HepG2 (cell line): ENCODE results near the gene CLEC19A. TPM values are rescaled to one million over a fixed set of nuclear protein-coding genes. Genes with fewer than 3 reads are reported as not detected.

Experiments
- ATAC-seq: fragments of 200-7000 bp; cut with Tn5 transposase; 3 replicates; pipeline ENCODE4 v1.9.1; 2020; ENCODE audit warnings: mild to moderate bottlenecking, moderate library complexity
- Bru-seq: library from RNA; stranded (reverse); fragments of 400-500 nt; gene quantifications from one replicate; lab custom pipeline; 2021; lab: Mats Ljungman, UMichigan
- BruChase-seq, 2 experiments: library from RNA; stranded (reverse); fragments of 400-500 nt; gene quantifications; one replicate each; lab custom pipeline; 2021; lab: Mats Ljungman, UMichigan
- BruUV-seq: library from RNA; stranded (reverse); fragments of 400-500 nt; replicated peaks from 2 replicates; lab custom pipeline; 2021; lab: Mats Ljungman, UMichigan
- CTCF ChIA-PET: fragments of 300-600 bp; formaldehyde crosslinking; extraction: SDS; loops from one replicate; lab custom pipeline; 2021; ENCODE audit warnings: low total read pairs, inconsistent platforms, low intra/inter-chr PET ratio; lab: Yijun Ruan, JAX
- POLR2A ChIA-PET: fragments of 350-600 bp; sonication (Branson Sonifier 250); formaldehyde crosslinking; loops from one replicate; lab custom pipeline; 2020; ENCODE audit warnings: antibody characterized with exemption, inconsistent platforms; lab: Yijun Ruan, JAX
- DNase-seq: peaks from one replicate; pipeline ENCODE4 v3.0.0-alpha.2; 2015; ENCODE audit warnings: low spot score
- FAIRE-seq: peaks from 3 replicates; lab custom pipeline; 2011; peaks lifted over from hg19 to GRCh38; lab: Jason Lieb, UNC
- H2AFZ ChIP-seq: one replicate; pipeline ENCODE4 v1.6.1; 2011; ENCODE audit warnings: low read length, inconsistent platforms
- H3K27ac ChIP-seq: fragments of 300-600 bp; 3 replicates; pipeline ENCODE4 v1.8.0; 2011; ENCODE audit warnings: mixed run types, mild to moderate bottlenecking, mixed read lengths, low read length, inconsistent platforms; ENCODE audit not compliant: insufficient read depth; ENCODE audit errors: extremely low read length
- H3K27me3 ChIP-seq, 2 experiments: fragments of 200-600 bp in 1 of 2; 2 replicates in 1 of 2; 3 replicates in 1 of 2; pipeline versions ENCODE4 v1.6.0 to v1.8.0; 2011; ENCODE audit warnings: low read length in 2 of 2, mild to moderate bottlenecking in 2 of 2, moderate library complexity in 2 of 2, inconsistent platforms in 1 of 2; ENCODE audit not compliant: insufficient read depth in 2 of 2, control insufficient read depth in 1 of 2
- H3K36me3 ChIP-seq, 2 experiments: fragments of 200-600 bp in 1 of 2; replicated peaks in 1 of 2; 2 replicates in 1 of 2; 3 replicates in 1 of 2; pipeline versions ENCODE4 v1.5.1 to v1.8.0; 2011; ENCODE audit warnings: low read length in 2 of 2, inconsistent platforms in 1 of 2; ENCODE audit not compliant: insufficient read depth in 2 of 2, control insufficient read depth in 1 of 2
- H3K4me1 ChIP-seq: 2 replicates; pipeline ENCODE4 v1.5.1; 2012; ENCODE audit warnings: low read length, inconsistent platforms; ENCODE audit not compliant: insufficient read depth
- H3K4me2 ChIP-seq: 2 replicates; pipeline ENCODE4 v1.6.0; 2011; ENCODE audit warnings: low read depth, low read length, inconsistent platforms
- H3K4me3 ChIP-seq, 3 experiments: fragments of 200-600 bp in 1 of 3; sonication (generic), shearing (Covaris generic) in 1 of 3; replicated peaks in 1 of 3; 2 replicates each; pipeline ENCODE4 v1.5.1; 2011 to 2016; ENCODE audit warnings: low read length in 3 of 3, inconsistent platforms in 2 of 3, low read depth in 2 of 3, mild to moderate bottlenecking in 2 of 3, control low read depth in 1 of 3, mixed read lengths in 1 of 3; ENCODE audit not compliant: insufficient read depth in 1 of 3
- H3K79me2 ChIP-seq: one replicate; pipeline ENCODE4 v1.6.1; 2011; ENCODE audit warnings: low read length, inconsistent platforms; ENCODE audit not compliant: insufficient read depth
- H3K9ac ChIP-seq: 2 replicates; pipeline ENCODE4 v1.6.0; 2011; ENCODE audit warnings: mild to moderate bottlenecking, low read depth, low read length, inconsistent platforms; ENCODE audit not compliant: insufficient read depth
- H3K9me3 ChIP-seq: 2 replicates; pipeline ENCODE4 v1.5.1; 2012; ENCODE audit warnings: mild to moderate bottlenecking, low read length
- H4K20me1 ChIP-seq: 2 replicates; pipeline ENCODE4 v1.6.0; 2011; ENCODE audit warnings: inconsistent platforms, mild to moderate bottlenecking, low read length, moderate library complexity; ENCODE audit not compliant: insufficient read depth
- HCFC1 ChIP-seq: fragments of 150-350 bp; IDR thresholded peaks from 2 replicates; pipeline ENCODE4 v1.6.1; 2014; ENCODE audit warnings: low read depth, low read length
- HMG20B ChIP-seq: conservative IDR thresholded peaks from 2 replicates; pipeline ENCODE4 v1.6.1; 2016; ENCODE audit warnings: missing genetic modification reagents, missing compliant biosample characterization
- PHF8 ChIP-seq: sonication (generic); formaldehyde crosslinking; IDR thresholded peaks from 2 replicates; pipeline ENCODE4 v1.5.0; 2020; ENCODE audit warnings: missing genetic modification reagents
- PLRG1 ChIP-seq: fragments of 450-650 bp; conservative IDR thresholded peaks from 2 replicates; pipeline ENCODE4 v1.6.1; 2016
- RARG ChIP-seq: sonication (generic); formaldehyde crosslinking; IDR thresholded peaks from 2 replicates; pipeline ENCODE4 v1.4.0; 2020; ENCODE audit warnings: low read depth, mild to moderate bottlenecking, missing genetic modification reagents
- TAF15 ChIP-seq: fragments of 200-400 bp; formaldehyde crosslinking; IDR thresholded peaks from one replicate; pipeline ENCODE4 v1.6.1; 2018; ENCODE audit warnings: mild to moderate bottlenecking, low read depth, low read length; ENCODE audit not compliant: poor library complexity, severe bottlenecking
- ZBTB21 ChIP-seq: sonication (generic); formaldehyde crosslinking; IDR thresholded peaks from 2 replicates; pipeline ENCODE4 v1.4.0; 2020; ENCODE audit warnings: missing genetic modification reagents
- ZSCAN31 ChIP-seq: sonication (generic); formaldehyde crosslinking; IDR thresholded peaks from 2 replicates; pipeline ENCODE4 v1.5.0; 2020; ENCODE audit warnings: low read depth, mild to moderate bottlenecking, missing genetic modification reagents
- WGBS: methylation state at CpG from one replicate; pipeline ENCODE4 v1.1.6; 2017; ENCODE audit warnings: low lambda C conversion rate; 5-methylcytosine and 5-hydroxymethylcytosine counted together
- in situ Hi-C: cut with HindIII; loops from 2 replicates; pipeline ENCODE4 v1.10.0; 2017; ENCODE audit warnings: low pct_unique_long_range_greater_than_20kb; ENCODE audit not compliant: extremely low pct_ligation_motif_present
- intact Hi-C: fragments of 100-400 bp; cut with micrococcal nuclease; formaldehyde crosslinking; loops from one replicate; pipeline ENCODE4 v1.10.0; 2022; ENCODE audit not compliant: unreplicated experiment
- long read RNA-seq, 2 experiments: library from RNA in 1 of 2; library from polyadenylated mRNA in 1 of 2; stranded (forward) in 1 of 2; unstranded in 1 of 2; transcript quantifications; one replicate each; pipeline ENCODE4 v2.0.0, GENCODE V29; 2019 to 2022
- polyA minus RNA-seq, 3 experiments: library from RNA; depleted of rRNA, polyadenylated mRNA; stranded (reverse); fragments of >200 nt; gene quantifications; 2 replicates each; pipeline ENCODE4 v1.2.3, GENCODE V29; 2011; ENCODE audit warnings: low replicate concordance in 1 of 3
- polyA plus RNA-seq, 8 experiments: library from polyadenylated mRNA; depleted of rRNA in 3 of 8; stranded (reverse) in 7 of 8; unstranded in 1 of 8; fragments of >200 nt; fragmentation: Illumina TruSeq in 4 of 8; extraction: Trizol in 4 of 8; gene quantifications; 2 replicates each; pipeline versions ENCODE4 v1.2.1 to v1.2.3, GENCODE V29; 2011 to 2016; ENCODE audit warnings: low read depth in 4 of 8, missing spikeins in 1 of 8, mixed read lengths in 1 of 8; ENCODE audit not compliant: insufficient read depth in 1 of 8
- total RNA-seq, 5 experiments: library from RNA; depleted of rRNA; stranded (reverse); fragments of >200 nt; fragmentation: Illumina TruSeq; extraction: Trizol; gene quantifications; 2 replicates each; pipeline ENCODE4 v1.2.3, GENCODE V29; 2016; ENCODE audit warnings: low read depth in 1 of 5
- TF ChIP-seq, protein P1 (sequence below): IDR thresholded peaks from 2 replicates; pipeline ENCODE4 v1.6.1; 2016; ENCODE audit warnings: missing compliant biosample characterization, missing genetic modification reagents, borderline replicate concordance
- TF ChIP-seq, protein P2 (sequence below): sonication (generic); formaldehyde crosslinking; IDR thresholded peaks from 2 replicates; pipeline ENCODE4 v1.9.0; 2021; ENCODE audit warnings: missing genetic modification reagents, mild to moderate bottlenecking, borderline replicate concordance

The CLEC19A gene
- total RNA-seq (2016; rRNA removed; fragmentation: Illumina TruSeq; extraction: Trizol) = not detected in 2 replicates
- total RNA-seq (2016; cell fraction: cytosol; rRNA removed; fragmentation: Illumina TruSeq; extraction: Trizol; ENCODE audit: low read depth) = not detected in 2 replicates
- not detected in 2 replicates for total RNA-seq (2016; cell fraction: insoluble cytoplasmic fraction; rRNA removed; fragmentation: Illumina TruSeq; extraction: Trizol)
- not detected in 2 replicates for total RNA-seq (2016; cell fraction: membrane; rRNA removed; fragmentation: Illumina TruSeq; extraction: Trizol)
- not detected in 2 replicates for total RNA-seq (2016; cell fraction: nucleus; rRNA removed; fragmentation: Illumina TruSeq; extraction: Trizol)
- polyA plus RNA-seq (2011; rRNA removed) = not detected in 2 replicates
- not detected in 2 replicates for polyA plus RNA-seq (2011; cell fraction: cytosol; rRNA removed)
- polyA plus RNA-seq (2011; cell fraction: nucleus; rRNA removed) = not detected in 2 replicates
- not detected in 2 replicates for polyA plus RNA-seq (2012)
- polyA plus RNA-seq (2016; cell fraction: cytosol; fragmentation: Illumina TruSeq; extraction: Trizol; ENCODE audit: low read depth) = not detected in 2 replicates
- polyA plus RNA-seq (2016; cell fraction: insoluble cytoplasmic fraction; fragmentation: Illumina TruSeq; extraction: Trizol; ENCODE audit: low read depth) = not detected in 2 replicates
- polyA plus RNA-seq (2016; cell fraction: membrane; fragmentation: Illumina TruSeq; extraction: Trizol; ENCODE audit: low read depth) = not detected in 2 replicates
- not detected in 2 replicates for polyA plus RNA-seq (2016; cell fraction: nucleus; fragmentation: Illumina TruSeq; extraction: Trizol; ENCODE audit: insufficient read depth, low read depth)
- 0.33 TPM in 1 of 2 replicates, not detected in the other for polyA minus RNA-seq (2011; rRNA and poly(A)+ RNA removed; ENCODE audit: low replicate concordance)
- not detected in 2 replicates for polyA minus RNA-seq (2011; cell fraction: cytosol; rRNA and poly(A)+ RNA removed)
- polyA minus RNA-seq (2011; cell fraction: nucleus; rRNA and poly(A)+ RNA removed) = not detected in 2 replicates
- not detected for Bru-seq, nascent RNA
- BruChase-seq, experiment 1, labeled RNA remaining after a 6-hour chase = not detected
- not detected for BruChase-seq, experiment 2, labeled RNA remaining after a 2-hour chase
- long read RNA-seq, experiment 1 = 0 reads
- long read RNA-seq, experiment 2 = 0 reads

- H3K9me3 ChIP-seq = no peaks in the 10 kb centered on the region
- H4K20me1 ChIP-seq = no peaks in the 10 kb centered on the region
- 0 out of 5 replicates have a peak, but pooled peaks cover 0 to 3% of the 10 kb centered on the region in 2 experiments for H3K27me3 ChIP-seq
- H3K36me3 ChIP-seq = no peaks in the 10 kb centered on the region
- no peak within 1 kb of the TSS for H2AFZ ChIP-seq
- no peak within 1 kb of the TSS for H3K27ac ChIP-seq
- no peak for FAIRE-seq
- ATAC-seq = no peak
- H3K4me2 ChIP-seq = no peak within 1 kb of the TSS
- in situ Hi-C loops = no loop called here
- 7% methylated on average over 2 of the region's 2 CpGs for WGBS
- no peak within 1 kb of the TSS for H3K4me3 ChIP-seq
- no peak for DNase-seq
- intact Hi-C loops = no loop called here
- peaks cover 7% of the 10 kb centered on the region; the same call in 1 of the 2 replicates for H3K4me1 ChIP-seq
- H3K9ac ChIP-seq = no peak within 1 kb of the TSS
- POLR2A ChIA-PET = no interaction called here
- no peaks in the 10 kb centered on the region for H3K79me2 ChIP-seq
- CTCF ChIA-PET = no interaction called here
- BruUV-seq = no TSS peak
- no peak for TF ChIP-seq TAF15
- TF ChIP-seq ZBTB21 (CRISPR knock-in tag) = no peak
- TF ChIP-seq ZSCAN31 (CRISPR knock-in tag) = no peak
- no peak for TF ChIP-seq HMG20B
- no peak for TF ChIP-seq RARG (CRISPR knock-in tag)
- TF ChIP-seq HCFC1 = no peak
- no peak for TF ChIP-seq PLRG1
- no peak for TF ChIP-seq PHF8 (CRISPR knock-in tag)
- TF ChIP-seq, protein P1, sequence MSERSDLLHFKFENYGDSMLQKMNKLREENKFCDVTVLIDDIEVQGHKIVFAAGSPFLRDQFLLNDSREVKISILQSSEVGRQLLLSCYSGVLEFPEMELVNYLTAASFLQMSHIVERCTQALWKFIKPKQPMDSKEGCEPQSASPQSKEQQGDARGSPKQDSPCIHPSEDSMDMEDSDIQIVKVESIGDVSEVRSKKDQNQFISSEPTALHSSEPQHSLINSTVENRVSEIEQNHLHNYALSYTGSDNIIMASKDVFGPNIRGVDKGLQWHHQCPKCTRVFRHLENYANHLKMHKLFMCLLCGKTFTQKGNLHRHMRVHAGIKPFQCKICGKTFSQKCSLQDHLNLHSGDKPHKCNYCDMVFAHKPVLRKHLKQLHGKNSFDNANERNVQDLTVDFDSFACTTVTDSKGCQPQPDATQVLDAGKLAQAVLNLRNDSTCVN (CRISPR knock-in tag) = no peak
- TF ChIP-seq, protein P2, sequence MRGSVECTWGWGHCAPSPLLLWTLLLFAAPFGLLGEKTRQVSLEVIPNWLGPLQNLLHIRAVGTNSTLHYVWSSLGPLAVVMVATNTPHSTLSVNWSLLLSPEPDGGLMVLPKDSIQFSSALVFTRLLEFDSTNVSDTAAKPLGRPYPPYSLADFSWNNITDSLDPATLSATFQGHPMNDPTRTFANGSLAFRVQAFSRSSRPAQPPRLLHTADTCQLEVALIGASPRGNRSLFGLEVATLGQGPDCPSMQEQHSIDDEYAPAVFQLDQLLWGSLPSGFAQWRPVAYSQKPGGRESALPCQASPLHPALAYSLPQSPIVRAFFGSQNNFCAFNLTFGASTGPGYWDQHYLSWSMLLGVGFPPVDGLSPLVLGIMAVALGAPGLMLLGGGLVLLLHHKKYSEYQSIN (CRISPR knock-in tag) = no peak
These were observed at the start of gene CLEC19A for GRCh38 chr16:19285431-19285830. CLEC19A (plus strand) TSS chr16:19285731; CDS start chr16:19285852, 121 bp downstream.
